Natural killer cell (primary cell): ENCODE data around the gene ZMYM2. TPM values are rescaled to one million over a fixed set of nuclear protein-coding genes. Genes with fewer than 3 reads are reported as not detected.

Source experiments
- ATAC-seq, 3 donors: fragments of 150-1000 bp in 2 of 3; fragments of 200-7000 bp in 1 of 3; cut with Tn5 transposase; 1 replicate in 1 of 3; 2 replicates in 2 of 3; pipeline ENCODE4 v1.10.0; 2021; ENCODE audit warnings: mild to moderate bottlenecking in 2 of 3, moderate library complexity in 2 of 3
- DNase-seq, 2 donors: peaks; one replicate each; pipeline versions ENCODE4 v3.0.0 to v3.0.0-alpha.2; 2013 to 2021; ENCODE audit warnings: mixed read lengths in 1 of 2
- H3K27ac ChIP-seq: one replicate; pipeline ENCODE4 v1.5.1; 2013; ENCODE audit warnings: mild to moderate bottlenecking, low read length
- H3K27me3 ChIP-seq: one replicate; pipeline ENCODE4 v1.6.1; 2013; ENCODE audit warnings: low read length; ENCODE audit not compliant: control insufficient read depth, insufficient read depth
- H3K36me3 ChIP-seq: one replicate; pipeline ENCODE4 v1.6.1; 2013; ENCODE audit warnings: low read length; ENCODE audit not compliant: control insufficient read depth, insufficient read depth
- H3K4me1 ChIP-seq: one replicate; pipeline ENCODE4 v1.6.1; 2013; ENCODE audit warnings: low read length; ENCODE audit not compliant: control insufficient read depth, insufficient read depth
- H3K4me3 ChIP-seq: one replicate; pipeline ENCODE4 v1.5.1; 2013; ENCODE audit warnings: low read length
- H3K9me3 ChIP-seq: one replicate; pipeline ENCODE4 v1.6.1; 2013; ENCODE audit warnings: low read length; ENCODE audit not compliant: control insufficient read depth, insufficient read depth
- H3K27ac Mint-ChIP-seq, 2 donors: one replicate each; pipeline ENCODE4 v1.8.0; 2022; ENCODE audit warnings: mild to moderate bottlenecking in 2 of 2, mixed read lengths in 2 of 2, moderate library complexity in 1 of 2
- H3K27me3 Mint-ChIP-seq, 2 donors: one replicate each; pipeline ENCODE4 v1.8.0; 2022; ENCODE audit warnings: low read depth in 2 of 2, mixed read lengths in 2 of 2
- H3K36me3 Mint-ChIP-seq: one replicate; pipeline ENCODE4 v1.8.0; 2022; ENCODE audit warnings: mixed read lengths
- H3K4me1 Mint-ChIP-seq, 2 donors: one replicate each; pipeline ENCODE4 v1.8.0; 2022; ENCODE audit warnings: mixed read lengths in 2 of 2
- H3K4me3 Mint-ChIP-seq: one replicate; pipeline ENCODE4 v1.8.0; 2022; ENCODE audit warnings: mild to moderate bottlenecking, moderate library complexity, mixed read lengths
- H3K9me3 Mint-ChIP-seq, 2 donors: one replicate each; pipeline ENCODE4 v1.8.0; 2022; ENCODE audit warnings: mixed read lengths in 2 of 2
- CTCF ChIP-seq: fragments of 200-600 bp; IDR thresholded peaks from one replicate; pipeline ENCODE4 v1.8.0; 2022; ENCODE audit warnings: antibody characterized with exemption
- WGBS: methylation state at CpG from one replicate; pipeline ENCODE4 v1.1.7; 2013; ENCODE audit warnings: missing lambda C conversion rate; ENCODE audit not compliant: insufficient coverage; 5-methylcytosine and 5-hydroxymethylcytosine counted together
- intact Hi-C: fragments of 100-400 bp; cut with micrococcal nuclease; formaldehyde crosslinking; loops from one replicate; pipeline ENCODE4 v1.14.2; 2022
- total RNA-seq, 4 donors: library from RNA; stranded (reverse); fragments of 120-200 nt in 1 of 4; gene quantifications; one replicate each; pipeline versions ENCODE4 v1.2.3 to v1.2.4, GENCODE V29; 2013 to 2022

ZMYM2 gene
- total RNA-seq, 3 donors from 2014 or later (not counting 1 experiment from before 2014, with no cell fraction given), result 82.1 to 101 (median 87.0) TPM

DNA sequence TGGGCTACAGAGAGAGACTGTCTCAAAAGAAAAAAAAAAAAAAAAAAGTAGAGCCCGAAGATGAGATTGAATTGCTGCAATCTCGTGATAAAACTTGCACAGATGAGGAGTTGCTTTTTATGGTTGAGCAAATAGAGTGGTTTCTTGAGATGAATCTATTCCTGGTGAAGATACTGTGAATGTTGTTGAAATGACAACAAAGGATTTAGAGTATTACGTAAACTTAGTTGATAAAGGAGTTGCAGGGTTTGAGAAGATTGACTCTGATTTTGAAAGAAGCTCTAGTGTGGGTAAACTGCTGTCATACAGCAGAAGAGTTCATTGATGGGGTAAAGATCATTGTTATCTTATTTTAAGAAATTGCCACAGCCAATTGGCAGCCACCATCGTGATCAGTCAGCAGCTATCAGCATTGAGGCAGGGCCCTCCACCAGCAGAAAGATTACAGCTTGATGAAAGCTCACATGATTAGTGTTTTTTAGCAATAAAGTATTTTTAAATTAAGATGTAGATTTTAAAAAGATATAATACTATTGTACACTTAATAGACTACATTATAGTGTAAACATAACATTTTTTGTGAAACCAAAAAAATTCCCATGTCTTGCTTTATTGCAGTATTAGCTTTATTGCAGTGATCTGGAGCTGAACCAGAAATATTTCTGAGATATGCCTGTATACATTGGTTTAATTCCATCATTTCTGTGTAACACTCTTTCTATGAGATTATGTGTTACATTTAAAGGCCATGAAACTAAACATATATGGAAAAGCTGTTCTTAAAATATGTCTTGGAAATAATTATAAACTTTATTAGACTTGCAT, 43.1 kb downstream of the ZMYM2 start:
- Histone ChIP-seq H3K4me3 (no peak overlapping the region), H3K4me1 (no peaks in the 10 kb centered on the region), H3K27me3 (no peaks in the 10 kb centered on the region), H3K9me3 (no peaks in the 10 kb centered on the region), H3K27ac (no peak overlapping the region), H3K36me3 (peaks cover 33% of the 10 kb centered on the region)
- no peak for TF ChIP-seq CTCF
- Mint-ChIP-seq H3K27me3 (no peaks in the 10 kb centered on the region), H3K4me3 (no peak overlapping the region), H3K36me3 (no peaks in the 10 kb centered on the region), H3K9me3 (no peaks in the 10 kb centered on the region), H3K27ac (no peak overlapping the region), H3K4me1 (peaks cover 41 to 53% of the 10 kb centered on the region in 2 donors)
- intact Hi-C loops, result no loop called here
- ATAC-seq (no peak), DNase-seq (no peak)
- WGBS, result 98% methylated on average over 4 of the region's 4 CpGs

DNA sequence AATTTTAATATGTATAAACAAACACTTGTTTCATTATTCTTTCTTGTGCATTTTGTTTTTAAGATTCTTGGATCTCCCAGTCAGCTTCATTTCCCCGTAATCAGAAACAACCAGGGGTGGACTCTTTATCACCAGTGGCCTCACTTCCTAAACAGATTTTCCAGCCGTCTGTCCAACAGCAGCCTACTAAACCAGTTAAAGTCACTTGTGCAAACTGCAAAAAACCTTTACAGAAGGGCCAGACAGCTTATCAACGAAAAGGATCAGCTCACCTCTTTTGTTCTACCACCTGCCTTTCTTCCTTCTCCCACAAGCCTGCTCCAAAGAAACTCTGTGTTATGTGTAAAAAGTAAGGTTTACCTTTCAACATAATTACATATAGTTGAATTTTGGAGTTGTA, 44.3 kb downstream of the ZMYM2 start:
- peaks cover 38 to 41% of the 10 kb centered on the region in 2 donors for H3K4me1 Mint-ChIP-seq
- H3K27ac Mint-ChIP-seq, result no peak overlapping the region
- 74% methylated on average over 3 of the region's 3 CpGs for WGBS
- Histone ChIP-seq H3K4me1 (no peaks in the 10 kb centered on the region), H3K9me3 (no peaks in the 10 kb centered on the region), H3K4me3 (no peak overlapping the region), H3K36me3 (peaks cover 38% of the 10 kb centered on the region), H3K27me3 (no peaks in the 10 kb centered on the region), H3K27ac (no peak overlapping the region)
- intact Hi-C loops, result no loop called here
- H3K4me3 Mint-ChIP-seq, result no peak overlapping the region
- TF ChIP-seq CTCF, result no peak
- H3K27me3 Mint-ChIP-seq, result no peaks in the 10 kb centered on the region
- no peaks in the 10 kb centered on the region for H3K9me3 Mint-ChIP-seq
- DNase-seq, result no peak
- ATAC-seq, result no peak
- H3K36me3 Mint-ChIP-seq, result no peaks in the 10 kb centered on the region

DNA sequence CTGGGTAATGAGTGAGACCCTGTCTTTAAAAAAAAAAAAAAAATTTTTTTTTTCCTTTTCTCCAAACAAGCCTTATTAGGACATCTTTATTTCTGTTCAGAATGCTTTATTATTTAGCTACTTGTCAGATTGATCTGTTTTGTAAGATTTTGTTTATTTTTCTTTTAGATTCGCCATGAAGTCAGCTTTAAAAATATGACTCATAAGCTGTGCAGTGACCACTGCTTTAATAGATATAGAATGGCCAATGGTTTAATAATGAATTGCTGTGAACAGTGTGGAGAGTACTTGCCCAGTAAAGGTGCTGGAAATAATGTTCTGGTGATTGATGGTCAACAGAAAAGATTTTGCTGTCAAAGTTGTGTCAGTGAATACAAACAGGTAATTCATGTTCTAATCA, 47.7 kb downstream of the ZMYM2 start:
- ATAC-seq (no peak), DNase-seq (no peak)
- Histone ChIP-seq H3K4me1 (no peaks in the 10 kb centered on the region), H3K36me3 (peaks cover 52% of the 10 kb centered on the region), H3K27ac (no peak overlapping the region), H3K4me3 (no peak overlapping the region), H3K9me3 (no peaks in the 10 kb centered on the region), H3K27me3 (no peaks in the 10 kb centered on the region)
- no peaks in the 10 kb centered on the region for H3K36me3 Mint-ChIP-seq
- no peak overlapping the region for H3K4me3 Mint-ChIP-seq
- H3K4me1 Mint-ChIP-seq, result peaks cover 9 to 10% of the 10 kb centered on the region in 2 donors
- WGBS, result 100% methylated on average over 1 of the region's 1 CpG
- H3K9me3 Mint-ChIP-seq, result no peaks in the 10 kb centered on the region
- no peaks in the 10 kb centered on the region for H3K27me3 Mint-ChIP-seq
- no peak overlapping the region for H3K27ac Mint-ChIP-seq
- TF ChIP-seq CTCF, result no peak
- intact Hi-C loops, result no loop called here

DNA sequence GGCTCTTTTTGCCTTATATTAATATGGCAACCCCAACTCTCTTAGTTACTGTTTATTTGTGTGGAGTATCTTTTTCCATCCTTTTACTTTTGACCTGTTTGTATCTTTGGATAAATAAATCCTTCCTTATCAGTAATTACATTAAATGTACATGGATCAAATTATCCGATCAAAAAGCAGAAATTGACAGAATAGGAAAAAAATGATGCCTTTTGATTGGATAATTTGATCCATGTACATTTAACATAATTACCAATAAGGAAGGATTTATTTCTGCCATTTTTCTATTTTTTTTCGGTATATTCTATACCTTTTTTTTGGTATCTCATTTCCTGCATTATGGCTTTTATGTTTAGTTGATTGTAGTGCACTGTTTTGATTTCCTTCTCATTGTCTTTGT, 57.2 kb downstream of the ZMYM2 start:
- Mint-ChIP-seq H3K36me3 (peaks cover 41% of the 10 kb centered on the region), H3K9me3 (peaks cover 8 to 17% of the 10 kb centered on the region in 2 donors), H3K27ac (no peak overlapping the region), H3K4me1 (peaks cover 34 to 40% of the 10 kb centered on the region in 2 donors), H3K4me3 (no peak overlapping the region), H3K27me3 (no peaks in the 10 kb centered on the region)
- Histone ChIP-seq H3K4me1 (no peaks in the 10 kb centered on the region), H3K4me3 (no peak overlapping the region), H3K9me3 (no peaks in the 10 kb centered on the region), H3K27ac (no peak overlapping the region), H3K36me3 (peaks cover 18% of the 10 kb centered on the region), H3K27me3 (no peaks in the 10 kb centered on the region)
- intact Hi-C loops, result no loop called here
- TF ChIP-seq CTCF, result no peak
- no CpG with 5 or more reads among the region's 2 CpGs for WGBS
- ATAC-seq (no peak), DNase-seq (no peak)
